Liver (tissue), 3 donors: ENCODE results near the gene NUTM1.

Experiments
- CTCF ChIP-seq: fragments of 150-350 bp; IDR thresholded peaks from 2 replicates; pipeline ENCODE4 v1.5.1; 2017; ENCODE audit warnings: improper control_type of control experiment, low read depth, low read length; ENCODE audit not compliant: missing input control
- EGR1 ChIP-seq, 2 donors: IDR thresholded peaks; 2 replicates each; pipeline ENCODE4 v1.6.1; 2016 to 2018; ENCODE audit warnings: antibody characterized with exemption in 2 of 2, low read depth in 2 of 2
- JUND ChIP-seq, 2 donors: IDR thresholded peaks; 2 replicates each; pipeline ENCODE4 v1.6.1; 2016; ENCODE audit warnings: antibody characterized with exemption in 2 of 2
- donor health status: healthy.
- donor health status: healthy.

GRCh38 chr15:34366271-34367065, 23.4 kb downstream of the NUTM1 start:
- TF ChIP-seq EGR1 (IDR thresholded peaks at IDR 0.05; ENCODE audit: low read depth in 2 of 2): no peak
- TF ChIP-seq CTCF: no peak
- no peak for TF ChIP-seq JUND (IDR thresholded peaks at IDR 0.05)
